HepG2 (cell line): ENCODE results near the gene YEATS4. TPM values are rescaled to one million over a fixed set of nuclear protein-coding genes. Genes with fewer than 3 reads are reported as not detected.

ENCODE experiments used
- CHD2 ChIP-seq: IDR thresholded peaks from 2 replicates; pipeline ENCODE4 v1.6.1; 2011; ENCODE audit warnings: low read depth, low read length, improper control_type of control experiment
- HMG20B ChIP-seq: conservative IDR thresholded peaks from 2 replicates; pipeline ENCODE4 v1.6.1; 2016; ENCODE audit warnings: missing genetic modification reagents, missing compliant biosample characterization
- MXI1 ChIP-seq: IDR thresholded peaks from 3 replicates; pipeline ENCODE4 v1.6.1; 2012; ENCODE audit warnings: low read depth, low read length, inconsistent platforms, borderline replicate concordance
- REPIN1 ChIP-seq: sonication (generic); formaldehyde crosslinking; IDR thresholded peaks from 2 replicates; pipeline ENCODE4 v1.8.0; 2022; ENCODE audit warnings: missing genetic modification reagents, low read depth, mild to moderate bottlenecking, borderline replicate concordance
- SOX13 ChIP-seq, 3 experiments: fragments of 450-650 bp in 1 of 3; sonication (generic) in 1 of 3; formaldehyde crosslinking in 1 of 3; IDR thresholded peaks in 2 of 3; conservative IDR thresholded peaks in 1 of 3; 2 replicates each; pipeline versions ENCODE4 v1.5.0 to v1.6.1; 2016 to 2020; ENCODE audit warnings: antibody characterized with exemption in 1 of 3, mild to moderate bottlenecking in 1 of 3, missing compliant biosample characterization in 1 of 3, missing genetic modification reagents in 1 of 3, moderate library complexity in 1 of 3
- ZBTB20 ChIP-seq: sonication (generic); formaldehyde crosslinking; IDR thresholded peaks from 2 replicates; pipeline ENCODE4 v1.8.1; 2023; ENCODE audit warnings: missing genetic modification reagents, low read depth, mild to moderate bottlenecking, borderline replicate concordance
- ZBTB21 ChIP-seq: sonication (generic); formaldehyde crosslinking; IDR thresholded peaks from 2 replicates; pipeline ENCODE4 v1.4.0; 2020; ENCODE audit warnings: missing genetic modification reagents
- ZBTB3 ChIP-seq: sonication (generic); formaldehyde crosslinking; IDR thresholded peaks from 2 replicates; pipeline ENCODE4 v1.4.0; 2020; ENCODE audit warnings: low read depth, mild to moderate bottlenecking, moderate library complexity, missing genetic modification reagents, borderline replicate concordance
- ZBTB42 ChIP-seq: sonication (generic); formaldehyde crosslinking; IDR thresholded peaks from 2 replicates; pipeline ENCODE4 v1.5.0; 2020; ENCODE audit warnings: mild to moderate bottlenecking, missing genetic modification reagents
- ZFYVE20 ChIP-seq: sonication (generic); formaldehyde crosslinking; IDR thresholded peaks from 2 replicates; pipeline ENCODE4 v1.8.0; 2023; ENCODE audit warnings: low read depth, mild to moderate bottlenecking, moderate library complexity, missing genetic modification reagents, borderline replicate concordance
- ZNF224 ChIP-seq: sonication (generic); formaldehyde crosslinking; IDR thresholded peaks from 2 replicates; pipeline ENCODE4 v1.5.0; 2020; ENCODE audit warnings: mild to moderate bottlenecking, missing genetic modification reagents
- ZNF230 ChIP-seq: sonication (generic); formaldehyde crosslinking; IDR thresholded peaks from 2 replicates; pipeline ENCODE4 v1.4.0; 2020; ENCODE audit warnings: mild to moderate bottlenecking, missing genetic modification reagents
- ZNF317 ChIP-seq: sonication (generic); formaldehyde crosslinking; IDR thresholded peaks from 2 replicates; pipeline ENCODE4 v1.5.0; 2020; ENCODE audit warnings: mild to moderate bottlenecking, missing genetic modification reagents
- ZNF431 ChIP-seq: sonication (generic); formaldehyde crosslinking; IDR thresholded peaks from 2 replicates; pipeline ENCODE4 v1.9.0; 2022; ENCODE audit warnings: missing genetic modification reagents, low read depth, mild to moderate bottlenecking, borderline replicate concordance
- ZNF546 ChIP-seq: sonication (generic); formaldehyde crosslinking; conservative IDR thresholded peaks from 2 replicates; pipeline ENCODE4 v1.8.1; 2023; ENCODE audit warnings: mild to moderate bottlenecking, missing genetic modification reagents
- ZNF614 ChIP-seq: IDR thresholded peaks from 2 replicates; pipeline ENCODE4 v1.6.1; 2018; ENCODE audit warnings: missing biosample characterization, missing genetic modification reagents, inconsistent platforms, borderline replicate concordance
- ZNF644 ChIP-seq: IDR thresholded peaks from 2 replicates; pipeline ENCODE4 v1.6.1; 2016; ENCODE audit warnings: low read depth
- polyA plus RNA-seq, 8 experiments: library from polyadenylated mRNA; depleted of rRNA in 3 of 8; stranded (reverse) in 7 of 8; unstranded in 1 of 8; fragments of >200 nt; fragmentation: Illumina TruSeq in 4 of 8; extraction: Trizol in 4 of 8; gene quantifications; 2 replicates each; pipeline versions ENCODE4 v1.2.1 to v1.2.3, GENCODE V29; 2011 to 2016; ENCODE audit warnings: low read depth in 4 of 8, missing spikeins in 1 of 8, mixed read lengths in 1 of 8; ENCODE audit not compliant: insufficient read depth in 1 of 8
- total RNA-seq, 5 experiments: library from RNA; depleted of rRNA; stranded (reverse); fragments of >200 nt; fragmentation: Illumina TruSeq; extraction: Trizol; gene quantifications; 2 replicates each; pipeline ENCODE4 v1.2.3, GENCODE V29; 2016; ENCODE audit warnings: low read depth in 1 of 5
- TF ChIP-seq, protein P1 (sequence below): fragments of 450-650 bp; IDR thresholded peaks from 2 replicates; pipeline ENCODE4 v1.6.1; 2017
- TF ChIP-seq, protein P2 (sequence below): sonication (generic); formaldehyde crosslinking; conservative IDR thresholded peaks from 2 replicates; pipeline ENCODE4 v1.4.0; 2020; ENCODE audit warnings: mild to moderate bottlenecking, missing genetic modification reagents, moderate library complexity
- TF ChIP-seq, protein P3 (sequence below): sonication (generic); formaldehyde crosslinking; IDR thresholded peaks from 2 replicates; pipeline ENCODE4 v1.4.0; 2020; ENCODE audit warnings: mild to moderate bottlenecking, missing genetic modification reagents
- TF ChIP-seq, protein P4 (sequence below): sonication (generic); formaldehyde crosslinking; conservative IDR thresholded peaks from 2 replicates; pipeline ENCODE4 v1.8.0; 2022; ENCODE audit warnings: low read depth, missing genetic modification reagents

The YEATS4 gene
- total and polyA plus RNA-seq, 2 of the 13 experiments (the other 11 are each of a cell fraction or from before 2014, with no cell fraction given): 16.8 to 45.0 TPM

DNA sequence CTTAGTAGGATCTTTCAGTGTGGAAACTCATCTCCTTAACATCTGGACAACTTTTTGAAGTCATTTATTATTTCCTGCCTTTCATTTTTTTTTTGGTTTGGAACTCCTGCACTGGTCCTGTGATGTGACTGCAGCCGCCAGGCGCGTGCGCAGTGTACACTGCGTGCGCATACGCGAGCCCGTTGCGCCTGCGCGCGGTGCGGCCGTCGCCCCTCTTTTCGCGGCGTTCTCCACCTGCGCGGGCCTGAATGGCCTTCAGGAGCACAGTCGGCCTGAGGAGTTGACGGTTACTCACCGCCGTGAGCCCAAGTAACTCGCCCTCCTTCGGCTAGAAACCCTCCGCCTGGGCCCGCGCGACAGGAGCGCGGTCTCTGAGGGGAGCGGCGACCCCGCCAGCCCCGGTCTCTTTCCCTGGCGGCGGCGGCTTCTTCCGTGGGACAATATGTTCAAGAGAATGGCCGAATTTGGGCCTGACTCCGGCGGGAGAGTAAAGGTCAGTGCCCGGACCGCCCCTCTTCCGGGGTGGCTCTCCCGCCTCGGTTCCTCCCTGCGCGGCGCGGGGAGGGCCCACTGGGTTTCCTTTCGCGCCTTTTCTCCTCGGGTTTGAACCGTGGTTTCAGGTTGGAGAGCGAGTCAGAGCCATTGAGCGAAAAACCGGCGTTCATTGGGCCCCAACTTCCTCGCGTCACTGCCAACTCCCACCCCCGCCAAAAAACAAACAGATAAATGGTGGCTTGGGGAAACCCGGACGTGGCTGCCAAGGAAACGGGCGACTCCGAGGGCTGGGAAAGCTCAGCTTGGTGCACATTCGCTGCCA lies at the start of gene YEATS4 (continued):
- TF ChIP-seq ZNF546 (CRISPR knock-in tag) (no peak; the same call in 1 of the 2 replicates), HMG20B (no peak), ZNF614 (CRISPR knock-in tag) (peak; percentile 78), ZBTB21 (CRISPR knock-in tag) (no peak), ZNF317 (CRISPR knock-in tag) (peak; percentile 74; the same call in 1 of the 2 replicates), ZBTB3 (CRISPR knock-in tag) (peak; percentile 46; the same call in 1 of the 2 replicates), REPIN1 (peak; percentile 92), ZNF224 (CRISPR knock-in tag) (peak; percentile 65; the same call in 1 of the 2 replicates), ZNF230 (peak; percentile 92; the same call in 1 of the 2 replicates), ZNF431 (CRISPR knock-in tag) (peak; percentile 71; the same call in 1 of the 2 replicates), ZBTB20 (CRISPR knock-in tag) (peak; percentile 86; the same call in 1 of the 2 replicates), CHD2 (no peak), MXI1 (peak; percentile 92; the same call in 2 of the 3 replicates), ZNF644 (CRISPR knock-in tag) (no peak), ZFYVE20 (CRISPR knock-in tag) (no peak), SOX13 (IDR thresholded peaks at IDR 0.05) (no peak), SOX13 (CRISPR knock-in tag; conservative IDR thresholded peaks at IDR 0.05 in 1 of 2, IDR thresholded peaks at IDR 0.05 in 1 of 2) (no peak; a peak in 1 of 4 replicates), ZBTB42 (CRISPR knock-in tag) (no peak)
- TF ChIP-seq, protein P1, sequence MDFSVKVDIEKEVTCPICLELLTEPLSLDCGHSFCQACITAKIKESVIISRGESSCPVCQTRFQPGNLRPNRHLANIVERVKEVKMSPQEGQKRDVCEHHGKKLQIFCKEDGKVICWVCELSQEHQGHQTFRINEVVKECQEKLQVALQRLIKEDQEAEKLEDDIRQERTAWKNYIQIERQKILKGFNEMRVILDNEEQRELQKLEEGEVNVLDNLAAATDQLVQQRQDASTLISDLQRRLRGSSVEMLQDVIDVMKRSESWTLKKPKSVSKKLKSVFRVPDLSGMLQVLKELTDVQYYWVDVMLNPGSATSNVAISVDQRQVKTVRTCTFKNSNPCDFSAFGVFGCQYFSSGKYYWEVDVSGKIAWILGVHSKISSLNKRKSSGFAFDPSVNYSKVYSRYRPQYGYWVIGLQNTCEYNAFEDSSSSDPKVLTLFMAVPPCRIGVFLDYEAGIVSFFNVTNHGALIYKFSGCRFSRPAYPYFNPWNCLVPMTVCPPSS: no peak
- TF ChIP-seq, protein P2, sequence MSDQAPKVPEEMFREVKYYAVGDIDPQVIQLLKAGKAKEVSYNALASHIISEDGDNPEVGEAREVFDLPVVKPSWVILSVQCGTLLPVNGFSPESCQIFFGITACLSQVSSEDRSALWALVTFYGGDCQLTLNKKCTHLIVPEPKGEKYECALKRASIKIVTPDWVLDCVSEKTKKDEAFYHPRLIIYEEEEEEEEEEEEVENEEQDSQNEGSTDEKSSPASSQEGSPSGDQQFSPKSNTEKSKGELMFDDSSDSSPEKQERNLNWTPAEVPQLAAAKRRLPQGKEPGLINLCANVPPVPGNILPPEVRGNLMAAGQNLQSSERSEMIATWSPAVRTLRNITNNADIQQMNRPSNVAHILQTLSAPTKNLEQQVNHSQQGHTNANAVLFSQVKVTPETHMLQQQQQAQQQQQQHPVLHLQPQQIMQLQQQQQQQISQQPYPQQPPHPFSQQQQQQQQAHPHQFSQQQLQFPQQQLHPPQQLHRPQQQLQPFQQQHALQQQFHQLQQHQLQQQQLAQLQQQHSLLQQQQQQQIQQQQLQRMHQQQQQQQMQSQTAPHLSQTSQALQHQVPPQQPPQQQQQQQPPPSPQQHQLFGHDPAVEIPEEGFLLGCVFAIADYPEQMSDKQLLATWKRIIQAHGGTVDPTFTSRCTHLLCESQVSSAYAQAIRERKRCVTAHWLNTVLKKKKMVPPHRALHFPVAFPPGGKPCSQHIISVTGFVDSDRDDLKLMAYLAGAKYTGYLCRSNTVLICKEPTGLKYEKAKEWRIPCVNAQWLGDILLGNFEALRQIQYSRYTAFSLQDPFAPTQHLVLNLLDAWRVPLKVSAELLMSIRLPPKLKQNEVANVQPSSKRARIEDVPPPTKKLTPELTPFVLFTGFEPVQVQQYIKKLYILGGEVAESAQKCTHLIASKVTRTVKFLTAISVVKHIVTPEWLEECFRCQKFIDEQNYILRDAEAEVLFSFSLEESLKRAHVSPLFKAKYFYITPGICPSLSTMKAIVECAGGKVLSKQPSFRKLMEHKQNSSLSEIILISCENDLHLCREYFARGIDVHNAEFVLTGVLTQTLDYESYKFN (CRISPR knock-in tag): peak; percentile 77
- TF ChIP-seq, protein P3, sequence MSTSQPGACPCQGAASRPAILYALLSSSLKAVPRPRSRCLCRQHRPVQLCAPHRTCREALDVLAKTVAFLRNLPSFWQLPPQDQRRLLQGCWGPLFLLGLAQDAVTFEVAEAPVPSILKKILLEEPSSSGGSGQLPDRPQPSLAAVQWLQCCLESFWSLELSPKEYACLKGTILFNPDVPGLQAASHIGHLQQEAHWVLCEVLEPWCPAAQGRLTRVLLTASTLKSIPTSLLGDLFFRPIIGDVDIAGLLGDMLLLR (CRISPR knock-in tag): no peak; the same call in 1 of the 2 replicates
- TF ChIP-seq, protein P4, sequence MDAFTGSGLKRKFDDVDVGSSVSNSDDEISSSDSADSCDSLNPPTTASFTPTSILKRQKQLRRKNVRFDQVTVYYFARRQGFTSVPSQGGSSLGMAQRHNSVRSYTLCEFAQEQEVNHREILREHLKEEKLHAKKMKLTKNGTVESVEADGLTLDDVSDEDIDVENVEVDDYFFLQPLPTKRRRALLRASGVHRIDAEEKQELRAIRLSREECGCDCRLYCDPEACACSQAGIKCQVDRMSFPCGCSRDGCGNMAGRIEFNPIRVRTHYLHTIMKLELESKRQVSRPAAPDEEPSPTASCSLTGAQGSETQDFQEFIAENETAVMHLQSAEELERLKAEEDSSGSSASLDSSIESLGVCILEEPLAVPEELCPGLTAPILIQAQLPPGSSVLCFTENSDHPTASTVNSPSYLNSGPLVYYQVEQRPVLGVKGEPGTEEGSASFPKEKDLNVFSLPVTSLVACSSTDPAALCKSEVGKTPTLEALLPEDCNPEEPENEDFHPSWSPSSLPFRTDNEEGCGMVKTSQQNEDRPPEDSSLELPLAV (CRISPR knock-in tag): no peak
